ENCODE results near the gene MRPS18C. TPM values are rescaled to one million over a fixed set of nuclear protein-coding genes. Genes with fewer than 3 reads are reported as not detected.

The MRPS18C gene
- total and polyA plus RNA-seq, 9 of the 15 experiments (the other 6 are each of a cell fraction or from before 2014, with no cell fraction given): 54.3 to 390 (median 138) TPM

GRCh38 chr4:83436680-83437079, 19.2 kb upstream of the MRPS18C start:
- no peaks in the 10 kb centered on the region for H3K27me3 ChIP-seq (ENCODE audit: control insufficient read depth in 2 of 2, insufficient read depth in 2 of 2, low read length in 2 of 2)
- H3K9me1 ChIP-seq (ENCODE audit: control insufficient read depth, insufficient read depth, low read length): no peaks in the 10 kb centered on the region
- no peaks in the 10 kb centered on the region for H3K9me3 ChIP-seq (replicated peaks; ENCODE audit: control insufficient read depth, insufficient read depth, low read depth, low read length)
- DNase-seq (ENCODE audit: extremely low read depth in 1 of 4, low spot score in 3 of 4) (no peak), FAIRE-seq (no peak), ATAC-seq (no peak)
- no peak overlapping the region for H3K9ac ChIP-seq (ENCODE audit: insufficient read depth in 1 of 2, low read depth in 2 of 2, low read length in 2 of 2)
- intact Hi-C loops (cut with micrococcal nuclease): no loop called here
- no peak overlapping the region for H2AFZ ChIP-seq (ENCODE audit: low read depth, low read length)
- 81% methylated on average over 4 of the region's 4 CpGs for WGBS (ENCODE audit: insufficient coverage, low coverage, missing lambda C conversion rate)
- ChIA-PET CTCF (ENCODE audit: low intra/inter-chr PET ratio) (no interaction called here), POLR2A (no interaction called here)
- no peak overlapping the region for H3K27ac ChIP-seq (ENCODE audit: extremely low read depth, low read depth, low read length)
- BruUV-seq (replicated peaks): no TSS peak
- no peaks in the 10 kb centered on the region for H3K4me1 ChIP-seq (replicated peaks in 1 of 2; ENCODE audit: control insufficient read depth in 2 of 2, insufficient read depth in 2 of 2, low read length in 2 of 2)
- H3K79me2 ChIP-seq (ENCODE audit: control insufficient read depth, insufficient read depth, low read length): no peaks in the 10 kb centered on the region
- H3K4me3 ChIP-seq: no peak overlapping the region
- in situ Hi-C loops (cut with MboI): no loop called here
- peaks cover 19% of the 10 kb centered on the region; the same call in 2 of the 3 replicates for H3K36me3 ChIP-seq (ENCODE audit: control insufficient read depth, insufficient read depth, low read length)
- no peak overlapping the region for H3K4me2 ChIP-seq (ENCODE audit: insufficient read depth, low read length)
- H4K20me1 ChIP-seq (replicated peaks; ENCODE audit: control insufficient read depth, insufficient read depth, low read length): no peaks in the 10 kb centered on the region
- TF ChIP-seq AFF4 (CRISPR knock-in tag; IDR thresholded peaks at IDR 0.05) (no peak), ZNF318 (IDR thresholded peaks at IDR 0.05; ENCODE audit: borderline replicate concordance in 1 of 2, low read depth in 1 of 2) (no peak), MLLT1 (IDR thresholded peaks at IDR 0.05) (no peak), TFE3 (CRISPR knock-in tag; IDR thresholded peaks at IDR 0.05) (no peak), ATF1 (CRISPR knock-in tag; IDR thresholded peaks at IDR 0.05) (no peak), ATF1 (tag; IDR thresholded peaks at IDR 0.05) (no peak), ZNF324 (CRISPR knock-in tag; IDR thresholded peaks at IDR 0.05) (no peak), BCL6 (CRISPR knock-in tag; IDR thresholded peaks at IDR 0.05) (no peak)
